DMS79 (cell line): ENCODE results near the gene LTO1.

Source experiments
- DNase-seq: peaks from one replicate; lab custom pipeline; 2025; lab: John Stamatoyannopoulos, UW

LTO1 gene

GRCh38 chr11:69677749-69678148 is 2.6 kb upstream of the LTO1 start:
- no peak for DNase-seq

- DNase-seq: no peak
Measured at GRCh38 chr11:69674267-69674885, 777 bp downstream of the LTO1 start.

GRCh38 chr11:69671734-69672465 is 3.3 kb downstream of the LTO1 start:
- DNase-seq: no peak

- DNase-seq: peak; percentile 73
Measured at GRCh38 chr11:69670158-69670845, 4.9 kb downstream of the LTO1 start.

- no peak for DNase-seq
Measured at GRCh38 chr11:69669486-69669885, 5.7 kb downstream of the LTO1 start.

- no peak for DNase-seq
Measured at GRCh38 chr11:69667619-69668604, 7.2 kb downstream of the LTO1 start.

GRCh38 chr11:69666752-69667536 is 8.2 kb downstream of the LTO1 start:
- no peak for DNase-seq

GRCh38 chr11:69666261-69666660 is 8.9 kb downstream of the LTO1 start:
- no peak for DNase-seq

GRCh38 chr11:69665669-69666068 is 9.5 kb downstream of the LTO1 start:
- no peak for DNase-seq

- DNase-seq: no peak
Measured at GRCh38 chr11:69664901-69665300, 10.3 kb downstream of the LTO1 start.

GRCh38 chr11:69664103-69664775 is 10.9 kb downstream of the LTO1 start:
- no peak for DNase-seq

- no peak for DNase-seq
Measured at GRCh38 chr11:69663326-69663725, 11.8 kb downstream of the LTO1 start.

- DNase-seq: no peak
Measured at GRCh38 chr11:69662806-69663205, 12.3 kb downstream of the LTO1 start.

GRCh38 chr11:69662021-69662698 is 13.0 kb downstream of the LTO1 start:
- DNase-seq: no peak

GRCh38 chr11:69661413-69661715 is 13.8 kb downstream of the LTO1 start:
- no peak for DNase-seq

GRCh38 chr11:69660001-69660500 is 15.1 kb downstream of the LTO1 start:
- no peak for DNase-seq

- DNase-seq: no peak
Measured at GRCh38 chr11:69659591-69659990, 15.6 kb downstream of the LTO1 start.

GRCh38 chr11:69658626-69659450 is 16.3 kb downstream of the LTO1 start:
- no peak for DNase-seq
